ENCODE measurements around the gene ZNF385C. TPM values are rescaled to one million over a fixed set of nuclear protein-coding genes. Genes with fewer than 3 reads are reported as not detected.

ZNF385C gene
- total RNA-seq, 4 donors from 2014 or later: not detected

- H3K27me3 ChIP-seq: peaks cover 48% of the 10 kb centered on the region
Measured at GRCh38 chr17:42052346-42052877, 45.9 kb downstream of the ZNF385C start.

GRCh38 chr17:42051645-42052044 lies 46.6 kb downstream of the ZNF385C start:
- ATAC-seq: no peak
- WGBS, 2 donors (ENCODE audit: low coverage in 1 of 2): no CpG with 5 or more reads among the region's 7 CpGs
- H3K4me1 ChIP-seq: peaks cover 0 to 15% (median 9%) of the 10 kb centered on the region in 3 donors
- H3K4me3 ChIP-seq: no peak overlapping the region
- H3K27me3 ChIP-seq: peaks cover 48% of the 10 kb centered on the region
- H3K36me3 ChIP-seq: no peaks in the 10 kb centered on the region
- no peaks in the 10 kb centered on the region for H3K9me3 ChIP-seq
- H3K27ac ChIP-seq: no peak overlapping the region
- TF ChIP-seq EP300 (IDR thresholded peaks at IDR 0.05): no peak
- no peak for TF ChIP-seq CTCF (IDR thresholded peaks at IDR 0.05)
- no peak for TF ChIP-seq POLR2AphosphoS5 (IDR thresholded peaks at IDR 0.05)
- no peak for TF ChIP-seq POLR2A (IDR thresholded peaks at IDR 0.05)

More at GRCh38 chr17:42052346-42052877, 45.9 kb downstream of the ZNF385C start:
- Histone ChIP-seq H3K36me3 (no peaks in the 10 kb centered on the region), H3K4me3 (no peak overlapping the region), H3K27ac (no peak overlapping the region), H3K9me3 (no peaks in the 10 kb centered on the region), H3K4me1 (peaks cover 0 to 15% (median 9%) of the 10 kb centered on the region in 3 donors)
- WGBS, 2 donors (ENCODE audit: low coverage in 1 of 2): 61 to 64% methylated on average over 4 to 5 of the region's 6 CpGs
- no peak for ATAC-seq
- TF ChIP-seq POLR2AphosphoS5 (IDR thresholded peaks at IDR 0.05) (no peak), POLR2A (IDR thresholded peaks at IDR 0.05) (no peak), EP300 (IDR thresholded peaks at IDR 0.05) (no peak), CTCF (IDR thresholded peaks at IDR 0.05) (no peak)

- 59 to 76% methylated on average over 5 to 6 of the region's 8 CpGs for WGBS, 2 donors (ENCODE audit: low coverage in 1 of 2)
- Histone ChIP-seq H3K36me3 (no peaks in the 10 kb centered on the region), H3K4me1 (peaks cover 0 to 15% (median 9%) of the 10 kb centered on the region in 3 donors), H3K27ac (peak overlapping the region in 1 of 4 donors; percentile 71), H3K9me3 (no peaks in the 10 kb centered on the region), H3K27me3 (peaks cover 43% of the 10 kb centered on the region), H3K4me3 (peak overlapping the region; percentile 47 to 73)
- ATAC-seq: no peak
- TF ChIP-seq CTCF (IDR thresholded peaks at IDR 0.05) (no peak), EP300 (IDR thresholded peaks at IDR 0.05) (no peak), POLR2A (IDR thresholded peaks at IDR 0.05) (no peak), POLR2AphosphoS5 (IDR thresholded peaks at IDR 0.05) (no peak)
Measured at GRCh38 chr17:42051013-42051400, 47.3 kb downstream of the ZNF385C start.

- H3K4me3 ChIP-seq: peak within 1 kb of the TSS; percentile 47 to 73
- H3K27me3 ChIP-seq: peaks cover 38% of the 10 kb centered on the region
- no peaks in the 10 kb centered on the region for H3K36me3 ChIP-seq
- peak; percentile 66 for ATAC-seq
- H3K27ac ChIP-seq: peak within 1 kb of the TSS in 1 of 4 donors; percentile 71
- peaks cover 0 to 15% (median 9%) of the 10 kb centered on the region in 3 donors for H3K4me1 ChIP-seq
- 13% methylated on average over 4 of the region's 65 CpGs; no CpG with 5 or more reads in 1 of the 2 donors for WGBS, 2 donors (ENCODE audit: low coverage in 1 of 2)
- no peaks in the 10 kb centered on the region for H3K9me3 ChIP-seq
- TF ChIP-seq EP300 (IDR thresholded peaks at IDR 0.05) (no peak), CTCF (IDR thresholded peaks at IDR 0.05) (peak in 3 of 4 experiments; percentile 23 to 46 (median 25)), POLR2AphosphoS5 (IDR thresholded peaks at IDR 0.05) (no peak), POLR2A (IDR thresholded peaks at IDR 0.05) (no peak)
Measured at GRCh38 chr17:42050393-42051012, 47.8 kb downstream of the ZNF385C start, which contains the start of gene C17orf113. C17orf113 (minus strand) TSS chr17:42050601; CDS start chr17:42043376, 7,225 bp downstream.
